MM.1S (cell line): Measurements from ENCODE around the gene BMPER.

Experiments
- DNase-seq: peaks from one replicate; pipeline ENCODE4 v3.0.0-alpha.2; 2015
- H2AFZ ChIP-seq: fragments of 300-600 bp; sonication (generic); 2 replicates; pipeline ENCODE4 v1.6.0; 2016; ENCODE audit warnings: antibody characterized with exemption, low read length
- H3F3A ChIP-seq: fragments of 300-600 bp; sonication (generic); 2 replicates; pipeline ENCODE4 v1.6.1; 2016; ENCODE audit warnings: mild to moderate bottlenecking, antibody characterized with exemption, low read length, moderate library complexity, mixed read lengths; ENCODE audit not compliant: insufficient read depth
- H3K27ac ChIP-seq: fragments of 300-600 bp; sonication (generic); 2 replicates; pipeline ENCODE4 v1.5.1; 2016; ENCODE audit warnings: mild to moderate bottlenecking, low read length
- H3K27me3 ChIP-seq: fragments of 300-600 bp; sonication (generic); replicated peaks from 2 replicates; pipeline ENCODE4 v1.6.0; 2016; ENCODE audit warnings: low read length; ENCODE audit not compliant: insufficient read depth
- H3K36me3 ChIP-seq: fragments of 300-600 bp; sonication (generic); replicated peaks from 2 replicates; pipeline ENCODE4 v1.6.1; 2016; ENCODE audit warnings: mild to moderate bottlenecking, low read length, mixed read lengths; ENCODE audit not compliant: insufficient read depth
- H3K4me1 ChIP-seq: fragments of 300-600 bp; sonication (generic); 2 replicates; pipeline ENCODE4 v1.6.1; 2016; ENCODE audit warnings: low read length, mixed read lengths
- H3K4me2 ChIP-seq: fragments of 300-600 bp; sonication (generic); 2 replicates; pipeline ENCODE4 v1.6.0; 2016; ENCODE audit warnings: low read depth, low read length
- H3K4me3 ChIP-seq: fragments of 300-600 bp; sonication (generic); 2 replicates; pipeline ENCODE4 v1.5.1; 2016; ENCODE audit warnings: low read length, mixed read lengths
- H3K79me2 ChIP-seq: fragments of 300-600 bp; sonication (generic); 2 replicates; pipeline ENCODE4 v1.6.1; 2016; ENCODE audit warnings: mixed run types, low read length, mixed read lengths
- H3K9ac ChIP-seq: fragments of 300-600 bp; sonication (generic); 2 replicates; pipeline ENCODE4 v1.6.1; 2016; ENCODE audit warnings: low read length, mixed read lengths
- H3K9me2 ChIP-seq: fragments of 300-600 bp; sonication (generic); replicated peaks from 2 replicates; pipeline ENCODE4 v1.6.1; 2016; ENCODE audit warnings: mild to moderate bottlenecking, low read length, mixed read lengths; ENCODE audit not compliant: insufficient read depth
- H3K9me3 ChIP-seq: fragments of 300-600 bp; sonication (generic); replicated peaks from 2 replicates; pipeline ENCODE4 v1.6.1; 2016; ENCODE audit warnings: mild to moderate bottlenecking, low read length, mixed read lengths; ENCODE audit not compliant: insufficient read depth
- H4K20me1 ChIP-seq: fragments of 300-600 bp; sonication (generic); 2 replicates; pipeline ENCODE4 v1.6.1; 2016; ENCODE audit warnings: mild to moderate bottlenecking, low read length, moderate library complexity, mixed read lengths; ENCODE audit not compliant: insufficient read depth
- EZH2 ChIP-seq: fragments of 300-600 bp; sonication (generic); optimal IDR thresholded peaks from 2 replicates; pipeline ENCODE3; 2017; ENCODE audit warnings: low read depth, mild to moderate bottlenecking, antibody characterized with exemption, low read length, mixed read lengths
- EZH2phosphoT487 ChIP-seq: fragments of 300-600 bp; sonication (generic); IDR thresholded peaks from 2 replicates; pipeline ENCODE4 v1.6.1; 2018; ENCODE audit warnings: antibody characterized with exemption, low read length
- TF ChIP-seq, protein P1 (sequence below): fragments of 300-600 bp; sonication (generic); IDR thresholded peaks from 2 replicates; pipeline ENCODE4 v1.5.1; 2016; ENCODE audit warnings: antibody characterized with exemption, low read length, mixed read lengths

The BMPER gene

DNA sequence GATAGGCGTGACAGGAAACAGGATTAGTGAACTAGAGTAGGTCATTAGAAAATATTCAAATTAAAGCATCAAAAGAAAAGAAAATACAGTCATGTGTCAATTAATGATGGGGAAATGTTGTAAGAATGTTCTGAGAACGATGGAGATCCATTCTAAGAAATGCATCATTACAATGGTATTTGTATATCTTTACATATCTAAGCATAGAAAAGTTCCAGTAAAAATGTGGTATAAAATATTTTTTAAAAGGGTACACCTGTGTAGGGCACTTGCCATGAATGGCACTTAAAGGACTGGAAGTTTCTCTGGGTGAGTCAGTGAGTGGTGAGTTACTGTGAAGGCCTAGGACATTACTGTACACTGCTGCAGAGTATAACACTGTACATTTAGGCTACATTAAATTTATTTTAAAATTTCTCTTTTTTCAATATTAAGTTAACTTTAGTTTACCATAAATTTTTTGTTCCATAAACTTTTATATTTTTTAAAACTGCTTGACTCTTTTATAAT is 282.5 kb downstream of the BMPER start:
- Histone ChIP-seq H3K9ac (no peak overlapping the region), H3F3A (no peaks in the 10 kb centered on the region), H3K4me1 (no peaks in the 10 kb centered on the region), H3K27me3 (no peaks in the 10 kb centered on the region), H3K79me2 (no peaks in the 10 kb centered on the region), H2AFZ (no peak overlapping the region), H3K4me3 (no peak overlapping the region), H3K36me3 (no peaks in the 10 kb centered on the region), H4K20me1 (no peaks in the 10 kb centered on the region), H3K9me2 (no peaks in the 10 kb centered on the region), H3K27ac (no peak overlapping the region), H3K9me3 (no peaks in the 10 kb centered on the region), H3K4me2 (no peak overlapping the region)
- TF ChIP-seq EZH2phosphoT487 (no peak), EZH2 (no peak)
- TF ChIP-seq, protein P1, sequence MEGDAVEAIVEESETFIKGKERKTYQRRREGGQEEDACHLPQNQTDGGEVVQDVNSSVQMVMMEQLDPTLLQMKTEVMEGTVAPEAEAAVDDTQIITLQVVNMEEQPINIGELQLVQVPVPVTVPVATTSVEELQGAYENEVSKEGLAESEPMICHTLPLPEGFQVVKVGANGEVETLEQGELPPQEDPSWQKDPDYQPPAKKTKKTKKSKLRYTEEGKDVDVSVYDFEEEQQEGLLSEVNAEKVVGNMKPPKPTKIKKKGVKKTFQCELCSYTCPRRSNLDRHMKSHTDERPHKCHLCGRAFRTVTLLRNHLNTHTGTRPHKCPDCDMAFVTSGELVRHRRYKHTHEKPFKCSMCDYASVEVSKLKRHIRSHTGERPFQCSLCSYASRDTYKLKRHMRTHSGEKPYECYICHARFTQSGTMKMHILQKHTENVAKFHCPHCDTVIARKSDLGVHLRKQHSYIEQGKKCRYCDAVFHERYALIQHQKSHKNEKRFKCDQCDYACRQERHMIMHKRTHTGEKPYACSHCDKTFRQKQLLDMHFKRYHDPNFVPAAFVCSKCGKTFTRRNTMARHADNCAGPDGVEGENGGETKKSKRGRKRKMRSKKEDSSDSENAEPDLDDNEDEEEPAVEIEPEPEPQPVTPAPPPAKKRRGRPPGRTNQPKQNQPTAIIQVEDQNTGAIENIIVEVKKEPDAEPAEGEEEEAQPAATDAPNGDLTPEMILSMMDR = no peak
- no peak for DNase-seq

DNA sequence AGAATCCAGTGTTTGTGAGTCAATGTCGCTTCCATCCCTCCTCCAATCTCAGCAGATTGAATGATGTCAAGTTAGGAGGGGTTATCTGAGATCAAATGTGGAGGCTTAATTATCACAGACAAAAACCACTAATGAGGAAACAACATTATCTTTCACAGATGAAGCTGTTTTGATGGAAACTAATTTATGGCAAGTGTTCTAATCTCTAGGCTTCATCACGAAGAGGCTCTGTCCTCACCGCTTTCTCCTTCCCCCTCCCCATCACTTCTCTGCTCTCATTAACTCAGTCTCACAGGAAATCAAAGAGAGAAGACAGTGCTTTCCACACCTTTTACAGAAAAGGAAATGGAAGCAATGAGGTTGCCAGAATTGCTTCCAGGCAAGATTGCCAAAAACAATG is 283.7 kb downstream of the BMPER start:
- Histone ChIP-seq H3K9ac (no peak overlapping the region), H3K27me3 (no peaks in the 10 kb centered on the region), H3K9me2 (no peaks in the 10 kb centered on the region), H3F3A (no peaks in the 10 kb centered on the region), H3K79me2 (no peaks in the 10 kb centered on the region), H3K4me3 (no peak overlapping the region), H4K20me1 (no peaks in the 10 kb centered on the region), H3K27ac (no peak overlapping the region), H2AFZ (no peak overlapping the region), H3K36me3 (no peaks in the 10 kb centered on the region), H3K4me1 (no peaks in the 10 kb centered on the region), H3K9me3 (no peaks in the 10 kb centered on the region), H3K4me2 (no peak overlapping the region)
- TF ChIP-seq, protein P1 = no peak
- no peak for TF ChIP-seq EZH2phosphoT487
- TF ChIP-seq EZH2 = no peak
- DNase-seq = no peak

DNA sequence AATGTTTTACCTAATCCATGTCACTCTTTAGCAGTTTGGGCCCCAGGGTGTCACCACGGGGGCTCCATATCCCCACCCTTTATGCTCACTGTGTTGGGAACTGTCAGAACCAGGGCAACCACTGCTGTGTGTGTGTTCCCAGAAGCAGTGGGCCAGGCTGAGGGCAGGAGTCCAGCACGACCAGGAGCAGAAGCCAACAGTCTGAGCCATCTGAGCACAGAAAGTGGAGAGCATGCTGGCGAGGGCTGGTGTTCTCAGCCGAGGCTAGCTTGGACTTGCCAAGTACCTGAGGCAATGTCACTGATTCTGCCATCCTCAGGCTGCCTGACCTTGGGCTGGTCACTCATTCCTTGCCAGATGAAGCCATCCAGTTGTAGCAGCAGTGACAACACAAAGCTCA is 285.0 kb downstream of the BMPER start:
- no peaks in the 10 kb centered on the region for H3K27me3 ChIP-seq
- H3K4me2 ChIP-seq = no peak overlapping the region
- H3F3A ChIP-seq = no peaks in the 10 kb centered on the region
- H4K20me1 ChIP-seq = no peaks in the 10 kb centered on the region
- H3K27ac ChIP-seq = no peak overlapping the region
- H3K4me3 ChIP-seq = no peak overlapping the region
- H3K4me1 ChIP-seq = no peaks in the 10 kb centered on the region
- no peaks in the 10 kb centered on the region for H3K36me3 ChIP-seq
- no peaks in the 10 kb centered on the region for H3K79me2 ChIP-seq
- TF ChIP-seq, protein P1 = no peak
- no peak for TF ChIP-seq EZH2phosphoT487
- no peak for TF ChIP-seq EZH2
- H3K9me2 ChIP-seq = no peaks in the 10 kb centered on the region
- no peak overlapping the region for H2AFZ ChIP-seq
- no peak for DNase-seq
- H3K9ac ChIP-seq = no peak overlapping the region
- no peaks in the 10 kb centered on the region for H3K9me3 ChIP-seq
